H9 (cell line): ENCODE results near the gene PTPRK. TPM values are rescaled to one million over a fixed set of nuclear protein-coding genes. Genes with fewer than 3 reads are reported as not detected.

Source experiments
- DNase-seq: peaks from one replicate; pipeline ENCODE4 v3.0.0-alpha.2; 2017
- H2AFZ ChIP-seq: one replicate; pipeline ENCODE4 v1.6.1; 2013; ENCODE audit warnings: mild to moderate bottlenecking, low read length, control low read depth, moderate library complexity
- H2AK5ac ChIP-seq: 2 replicates; pipeline ENCODE4 v1.6.1; 2013; ENCODE audit warnings: low read length, control low read depth, mixed read lengths; ENCODE audit not compliant: insufficient read length
- H2BK120ac ChIP-seq: one replicate; pipeline ENCODE4 v1.6.1; 2013; ENCODE audit warnings: low read depth, mild to moderate bottlenecking, low read length, control low read depth, inconsistent platforms; ENCODE audit not compliant: poor library complexity, severe bottlenecking
- H2BK12ac ChIP-seq: 2 replicates; pipeline ENCODE4 v1.6.1; 2013; ENCODE audit warnings: low read length, control low read depth, mixed read lengths, low read depth; ENCODE audit not compliant: insufficient read length
- H2BK15ac ChIP-seq: 2 replicates; pipeline ENCODE4 v1.6.1; 2013; ENCODE audit warnings: low read depth, low read length, control low read depth
- H2BK20ac ChIP-seq: one replicate; pipeline ENCODE4 v1.6.1; 2013; ENCODE audit warnings: low read depth, mild to moderate bottlenecking, low read length, control low read depth, inconsistent platforms; ENCODE audit not compliant: poor library complexity, severe bottlenecking
- H2BK5ac ChIP-seq: 2 replicates; pipeline ENCODE4 v1.6.1; 2013; ENCODE audit warnings: low read length, control low read depth, mixed read lengths; ENCODE audit not compliant: insufficient read length
- H3K14ac ChIP-seq: 2 replicates; pipeline ENCODE4 v1.6.1; 2013; ENCODE audit warnings: low read length, control low read depth; ENCODE audit not compliant: insufficient read depth
- H3K18ac ChIP-seq: 2 replicates; pipeline ENCODE4 v1.6.1; 2013; ENCODE audit warnings: low read depth, mild to moderate bottlenecking, mixed read lengths, low read length, control low read depth; ENCODE audit not compliant: insufficient read length
- H3K23ac ChIP-seq: 2 replicates; pipeline ENCODE4 v1.6.1; 2013; ENCODE audit warnings: low read length, control low read depth, mixed read lengths, low read depth; ENCODE audit not compliant: insufficient read length
- H3K23me2 ChIP-seq: 2 replicates; pipeline ENCODE4 v1.6.1; 2013; ENCODE audit warnings: low read depth, mild to moderate bottlenecking, mixed read lengths, low read length, control low read depth; ENCODE audit not compliant: insufficient read length, poor library complexity, severe bottlenecking
- H3K27ac ChIP-seq: 2 replicates; pipeline ENCODE4 v1.5.1; 2013; ENCODE audit warnings: low read length, control low read depth, mixed read lengths, low read depth; ENCODE audit not compliant: insufficient read length
- H3K27me3 ChIP-seq: 2 replicates; pipeline ENCODE4 v1.6.1; 2013; ENCODE audit warnings: low read length, control low read depth, inconsistent platforms; ENCODE audit not compliant: insufficient read depth
- H3K4ac ChIP-seq: 2 replicates; pipeline ENCODE4 v1.6.1; 2013; ENCODE audit warnings: low read depth, mild to moderate bottlenecking, control low read depth, inconsistent platforms, low read length, moderate library complexity
- H3K4me1 ChIP-seq: 2 replicates; pipeline ENCODE4 v1.6.1; 2013; ENCODE audit warnings: low read length, control low read depth, inconsistent platforms; ENCODE audit not compliant: insufficient read depth
- H3K4me2 ChIP-seq: 2 replicates; pipeline ENCODE4 v1.6.1; 2013; ENCODE audit warnings: low read length, control low read depth, mixed read lengths; ENCODE audit not compliant: insufficient read length, insufficient read depth
- H3K56ac ChIP-seq: 2 replicates; pipeline ENCODE4 v1.6.1; 2013; ENCODE audit warnings: low read depth, mild to moderate bottlenecking, mixed read lengths, low read length, control low read depth; ENCODE audit not compliant: insufficient read length
- H3K79me1 ChIP-seq: 2 replicates; pipeline ENCODE4 v1.6.1; 2013; ENCODE audit warnings: low read depth, mild to moderate bottlenecking, moderate library complexity, low read length, control low read depth, inconsistent platforms; ENCODE audit not compliant: insufficient read depth, poor library complexity, severe bottlenecking
- H3K79me2 ChIP-seq: 2 replicates; pipeline ENCODE4 v1.6.1; 2013; ENCODE audit warnings: low read length, control low read depth, inconsistent platforms; ENCODE audit not compliant: insufficient read depth
- H3K9ac ChIP-seq: 2 replicates; pipeline ENCODE4 v1.6.1; 2013; ENCODE audit warnings: low read length, control low read depth, mixed read lengths; ENCODE audit not compliant: insufficient read length; ENCODE audit errors: extremely low read depth
- H3K9me3 ChIP-seq: one replicate; pipeline ENCODE4 v1.6.1; 2013; ENCODE audit warnings: low read depth, low read length, inconsistent platforms; ENCODE audit not compliant: control insufficient read depth
- H3T11ph ChIP-seq: one replicate; pipeline ENCODE4 v1.6.1; 2013; ENCODE audit warnings: mild to moderate bottlenecking, low read length, control low read depth, inconsistent platforms
- H4K20me1 ChIP-seq: one replicate; pipeline ENCODE4 v1.6.1; 2013; ENCODE audit not compliant: control insufficient read depth, insufficient read length, insufficient read depth
- H4K5ac ChIP-seq: 2 replicates; pipeline ENCODE4 v1.6.1; 2013; ENCODE audit warnings: low read depth, mild to moderate bottlenecking, mixed read lengths, low read length, control low read depth; ENCODE audit not compliant: insufficient read length
- H4K8ac ChIP-seq: replicated peaks from 2 replicates; pipeline ENCODE4 v1.6.1; 2013; ENCODE audit warnings: low read length, control low read depth, mixed read lengths, low read depth; ENCODE audit not compliant: insufficient read length
- H4K91ac ChIP-seq: 2 replicates; pipeline ENCODE4 v1.6.1; 2013; ENCODE audit warnings: low read depth, mild to moderate bottlenecking, moderate library complexity, mixed read lengths, low read length, control low read depth; ENCODE audit not compliant: insufficient read length
- H3K27ac Mint-ChIP-seq, 3 experiments: 2 replicates in 2 of 3; 3 replicates in 1 of 3; pipeline ENCODE4 v1.8.0; 2020 to 2021; ENCODE audit warnings: mixed read lengths in 3 of 3, mild to moderate bottlenecking in 1 of 3, moderate library complexity in 1 of 3
- H3K27me3 Mint-ChIP-seq: 2 replicates; pipeline ENCODE4 v1.8.0; 2021; ENCODE audit warnings: low read depth, mild to moderate bottlenecking, moderate library complexity, mixed read lengths
- H3K36me3 Mint-ChIP-seq, 3 experiments: 2 replicates in 2 of 3; 3 replicates in 1 of 3; pipeline ENCODE4 v1.8.0; 2020 to 2021; ENCODE audit warnings: low read depth in 3 of 3, mixed read lengths in 3 of 3; ENCODE audit not compliant: insufficient read depth in 1 of 3
- H3K4me1 Mint-ChIP-seq, 2 experiments: 2 replicates each; pipeline ENCODE4 v1.8.0; 2020; ENCODE audit warnings: mixed read lengths in 2 of 2
- H3K4me3 Mint-ChIP-seq, 2 experiments: 2 replicates in 1 of 2; 3 replicates in 1 of 2; pipeline ENCODE4 v1.8.0; 2020 to 2021; ENCODE audit warnings: mild to moderate bottlenecking in 2 of 2, mixed read lengths in 2 of 2, moderate library complexity in 1 of 2
- H3K9me3 Mint-ChIP-seq, 2 experiments: 2 replicates in 1 of 2; 3 replicates in 1 of 2; pipeline ENCODE4 v1.8.0; 2020; ENCODE audit warnings: mild to moderate bottlenecking in 2 of 2, mixed read lengths in 2 of 2, moderate library complexity in 1 of 2
- CTCF ChIP-seq: fragments of 200-600 bp; sonication (generic); conservative IDR thresholded peaks from 3 replicates; pipeline ENCODE4 v1.8.0; 2021; ENCODE audit warnings: antibody characterized with exemption, mild to moderate bottlenecking
- WGBS: extraction: QIAGEN DNeasy Blood & Tissue Kit; methylation state at CpG from one replicate; pipeline ENCODE4 v1.1.7; 2013; ENCODE audit warnings: missing lambda C conversion rate, low lambda C conversion rate, mixed read lengths; ENCODE audit not compliant: insufficient read length; ENCODE audit errors: extremely low coverage; 5-methylcytosine and 5-hydroxymethylcytosine counted together
- total RNA-seq: library from RNA; stranded (reverse); gene quantifications from 2 replicates; pipeline ENCODE4 v1.2.1, GENCODE V29; 2021

Gene PTPRK
- total RNA-seq, 1 experiment from 2014 or later = 47.9 TPM

- no peak overlapping the region for H4K8ac ChIP-seq
- no peaks in the 10 kb centered on the region for H3K9me3 ChIP-seq
- H3K4me3 Mint-ChIP-seq = no peak overlapping the region
- no peak overlapping the region for H3K23ac ChIP-seq
- no peak overlapping the region for H3K27ac Mint-ChIP-seq
- H2AK5ac ChIP-seq = no peak overlapping the region
- no peak overlapping the region for H2BK20ac ChIP-seq
- no peaks in the 10 kb centered on the region for H3K79me2 ChIP-seq
- H4K5ac ChIP-seq = no peak overlapping the region
- no peaks in the 10 kb centered on the region for H3K4me1 ChIP-seq
- H3K18ac ChIP-seq = no peak overlapping the region
- H2BK15ac ChIP-seq = no peak overlapping the region
- H2BK5ac ChIP-seq = no peak overlapping the region
- H3K27ac ChIP-seq = no peak overlapping the region
- H4K91ac ChIP-seq = no peak overlapping the region
- no peaks in the 10 kb centered on the region for H3K9me3 Mint-ChIP-seq
- H3K23me2 ChIP-seq = no peaks in the 10 kb centered on the region
- no peaks in the 10 kb centered on the region for H3K27me3 ChIP-seq
- no peak overlapping the region for H2BK12ac ChIP-seq
- DNase-seq = no peak
- H3K36me3 Mint-ChIP-seq = peaks cover 0 to 13% (median 12%) of the 10 kb centered on the region in 3 experiments; a peak in 6 of 7 replicates
- H3T11ph ChIP-seq = no peak overlapping the region
- no peaks in the 10 kb centered on the region for H4K20me1 ChIP-seq
- H3K56ac ChIP-seq = no peak overlapping the region
- no peak overlapping the region for H3K14ac ChIP-seq
- no peaks in the 10 kb centered on the region for H3K27me3 Mint-ChIP-seq
- H3K4me1 Mint-ChIP-seq = no peaks in the 10 kb centered on the region
- H2AFZ ChIP-seq = no peak overlapping the region
- H3K4me2 ChIP-seq = no peak overlapping the region
- WGBS = no CpG with 5 or more reads among the region's 3 CpGs
- no peak overlapping the region for H2BK120ac ChIP-seq
- no peak overlapping the region for H3K4ac ChIP-seq
- TF ChIP-seq CTCF = no peak
- H3K79me1 ChIP-seq = no peaks in the 10 kb centered on the region
- no peak overlapping the region for H3K9ac ChIP-seq
These were observed 552.7 kb downstream of the PTPRK start for GRCh38 chr6:127967708-127968107.
